NCI-H1048 (cell line): ENCODE results near the gene MADCAM1.
"Not testable (repeated sequence)": the region's sequence is repeated elsewhere in the genome, so short reads cannot be mapped to it uniquely, and the experiment has no call there.

ENCODE experiments used
- DNase-seq: peaks from one replicate; lab custom pipeline; 2025; lab: John Stamatoyannopoulos, UW

Gene MADCAM1

GRCh38 chr19:465056-465816, 31.1 kb upstream of the MADCAM1 start:
- DNase-seq, result no peak

DNA sequence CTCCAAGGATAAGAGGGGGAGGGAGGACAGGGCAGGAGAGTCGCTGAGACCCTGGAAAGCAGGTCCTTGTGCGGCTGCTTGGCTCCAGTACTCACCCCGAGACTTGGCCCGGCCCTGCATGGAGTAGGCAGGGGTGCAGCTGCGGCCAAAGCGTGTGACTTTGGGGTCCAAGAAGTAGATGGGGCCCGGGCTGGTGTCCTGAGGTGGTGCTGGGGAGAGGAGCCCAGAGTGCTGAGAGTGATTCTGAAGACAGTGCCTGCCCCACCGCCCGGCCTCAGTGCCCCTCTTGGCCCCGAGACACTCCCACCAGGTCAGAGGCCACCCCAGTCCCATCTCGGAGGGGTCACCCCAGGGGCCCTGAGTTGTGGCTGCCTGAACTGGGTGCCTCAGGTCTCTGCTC, 28.7 kb upstream of the MADCAM1 start:
- DNase-seq, result no peak

- no peak for DNase-seq
Observed at GRCh38 chr19:468587-469256, 27.6 kb upstream of the MADCAM1 start.

DNA sequence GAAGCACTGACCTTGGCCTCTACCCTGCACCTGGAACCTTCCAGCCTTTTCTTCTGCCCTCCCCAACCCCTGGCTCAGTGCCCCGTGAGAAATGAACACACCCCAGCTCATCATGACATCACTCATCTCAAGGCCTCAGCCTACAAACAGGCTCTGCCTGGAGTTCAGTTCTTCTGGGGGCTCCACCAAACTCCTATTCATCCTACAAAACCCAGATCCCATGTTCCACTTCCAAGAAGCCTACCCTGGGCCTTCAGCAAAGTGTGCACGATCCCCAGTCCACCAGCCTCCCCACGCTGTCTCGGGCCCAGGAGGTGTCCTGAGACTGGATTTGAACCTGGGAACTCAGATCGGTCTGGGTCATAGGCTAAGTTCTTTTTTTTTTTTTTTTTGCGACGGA, 26.5 kb upstream of the MADCAM1 start:
- no peak for DNase-seq

DNA sequence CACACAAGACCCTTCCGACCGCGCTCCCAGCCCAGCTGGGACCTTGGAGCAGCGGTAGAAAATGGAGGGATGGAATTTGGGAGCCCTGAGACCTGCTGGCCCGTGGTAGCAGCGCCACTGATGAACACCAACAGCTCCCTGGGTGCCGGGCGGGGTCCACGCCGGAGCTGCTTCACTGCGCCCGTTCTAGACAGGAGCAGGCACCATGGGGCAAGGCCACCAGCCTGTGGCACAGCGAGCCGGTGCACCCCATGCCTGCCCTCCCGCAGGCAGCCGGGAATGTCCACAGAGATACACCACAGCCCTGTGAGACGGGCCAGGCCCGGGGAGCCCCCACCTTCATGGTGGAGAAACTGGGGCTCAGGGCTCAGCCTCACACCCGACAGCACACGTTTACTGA, 25.6 kb upstream of the MADCAM1 start:
- no peak for DNase-seq

- DNase-seq, result no peak
Observed at GRCh38 chr19:472005-472858, 24.1 kb upstream of the MADCAM1 start.

DNA sequence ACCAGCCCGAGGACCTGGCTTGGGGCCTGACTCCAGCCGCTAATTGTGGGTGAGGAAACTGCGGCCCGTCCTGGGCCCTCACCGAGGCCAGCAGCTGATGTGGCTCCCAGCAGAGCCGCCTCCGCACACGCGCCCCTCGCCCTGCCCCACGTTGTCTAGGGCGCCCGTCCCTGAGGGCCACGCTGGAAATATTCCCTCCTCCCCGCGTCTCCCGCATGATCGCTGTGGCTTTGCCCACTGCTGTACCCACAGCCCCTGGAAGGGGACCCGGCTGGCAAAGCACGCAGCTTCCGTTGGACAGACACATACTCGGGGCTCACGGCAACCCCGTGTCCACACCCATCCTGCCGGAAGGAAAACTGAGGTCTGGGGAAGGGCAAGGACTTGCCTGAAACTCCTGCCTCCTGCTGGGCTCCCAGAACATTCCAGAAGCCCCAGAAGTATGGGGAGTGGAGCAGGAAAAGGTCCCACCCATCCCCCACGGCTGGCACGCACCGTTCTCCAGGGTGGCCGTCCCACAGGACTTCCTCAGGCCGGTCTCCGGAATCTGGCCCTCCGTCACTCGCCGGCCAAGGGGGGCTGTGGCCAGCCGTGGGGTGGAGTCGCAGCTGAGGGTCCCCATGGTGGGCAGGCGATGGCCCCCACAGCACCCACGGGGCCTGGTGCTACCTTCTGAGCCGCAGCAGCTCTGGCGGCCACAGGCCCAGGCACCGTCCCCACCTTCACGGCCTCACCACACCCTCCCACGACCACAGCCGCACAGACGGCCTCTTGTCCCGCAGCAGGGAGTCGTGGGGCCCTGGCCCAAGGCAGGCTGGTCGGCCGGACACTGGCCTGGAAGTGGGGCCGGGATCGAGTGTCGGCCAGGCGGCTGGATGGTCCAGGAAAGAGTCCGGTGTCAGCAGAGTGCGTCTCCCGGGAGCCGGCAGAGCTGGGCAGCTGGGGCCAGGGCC, 21.9 kb upstream of the MADCAM1 start:
- DNase-seq, result no peak

DNA sequence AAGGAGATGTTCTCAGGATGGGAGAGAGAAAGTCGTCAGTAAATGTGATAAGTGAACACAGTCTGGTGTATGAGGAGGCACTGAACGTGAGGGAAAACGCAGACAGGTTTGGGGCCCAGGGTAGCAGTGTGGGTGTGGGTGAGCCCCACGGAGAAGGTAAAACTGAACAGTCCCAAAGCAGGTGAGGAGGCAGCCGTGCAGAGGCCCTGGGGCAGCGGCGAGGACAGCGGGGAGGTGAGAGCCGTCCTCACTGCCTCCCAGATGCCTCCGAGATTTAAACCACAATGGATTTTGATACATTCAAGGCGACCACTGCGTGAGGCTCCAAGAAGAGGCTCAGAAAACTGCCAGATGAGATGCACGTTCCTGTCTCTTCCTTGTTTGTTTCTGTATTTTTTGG, 20.9 kb upstream of the MADCAM1 start:
- DNase-seq, result no peak

DNA sequence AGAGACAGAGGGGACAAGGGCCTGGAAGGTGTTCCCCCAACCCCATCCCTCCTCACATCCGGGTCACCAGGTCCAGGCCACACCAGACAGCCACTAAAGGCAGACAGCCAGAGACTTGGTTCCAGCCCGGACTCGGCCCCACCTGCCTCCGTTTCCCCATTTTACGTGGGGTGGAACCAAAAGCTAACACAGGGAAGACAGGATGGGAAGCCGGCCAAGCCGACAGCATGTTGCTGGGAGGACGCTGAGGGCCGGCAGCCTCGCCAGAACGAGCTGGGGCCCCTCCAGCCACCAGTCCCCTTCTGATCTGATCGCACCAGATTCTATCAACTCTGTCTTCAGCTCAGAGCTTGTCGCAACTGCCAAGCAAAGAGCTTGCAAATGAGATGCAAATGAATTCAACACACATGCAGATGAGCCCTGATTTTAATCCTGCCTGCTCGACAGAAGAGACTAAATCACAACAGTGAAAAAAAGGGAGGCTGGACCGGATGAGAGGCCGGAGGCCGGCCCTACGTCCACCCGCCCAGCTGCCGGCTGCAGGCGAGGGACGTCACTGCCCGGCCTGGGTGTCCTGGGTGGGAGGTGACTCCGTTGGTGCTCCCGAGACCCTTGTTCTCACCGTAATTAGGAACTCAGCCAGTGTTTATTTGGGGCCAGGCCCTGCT, 17.9 kb upstream of the MADCAM1 start:
- DNase-seq, result peak; percentile 55

DNA sequence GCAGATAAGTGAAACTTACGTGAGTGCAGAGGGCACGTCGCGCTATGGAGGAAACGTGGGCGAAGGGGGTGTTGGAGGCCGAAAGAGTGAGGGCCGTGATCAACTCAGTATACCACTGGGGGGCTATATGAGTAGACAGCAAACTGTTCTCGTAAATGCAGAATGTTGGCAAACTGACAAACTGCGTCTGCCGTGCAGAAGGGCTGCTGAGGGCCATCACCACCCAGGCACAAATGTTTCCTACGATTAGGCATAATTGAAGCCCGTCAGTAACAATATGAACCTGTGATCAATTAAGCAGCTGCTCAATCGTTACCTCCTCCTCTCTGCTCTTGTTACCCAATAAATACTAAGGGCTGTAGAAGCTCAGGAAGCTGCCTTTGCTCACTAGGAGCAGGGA, 17.3 kb upstream of the MADCAM1 start:
- DNase-seq, result no peak

DNA sequence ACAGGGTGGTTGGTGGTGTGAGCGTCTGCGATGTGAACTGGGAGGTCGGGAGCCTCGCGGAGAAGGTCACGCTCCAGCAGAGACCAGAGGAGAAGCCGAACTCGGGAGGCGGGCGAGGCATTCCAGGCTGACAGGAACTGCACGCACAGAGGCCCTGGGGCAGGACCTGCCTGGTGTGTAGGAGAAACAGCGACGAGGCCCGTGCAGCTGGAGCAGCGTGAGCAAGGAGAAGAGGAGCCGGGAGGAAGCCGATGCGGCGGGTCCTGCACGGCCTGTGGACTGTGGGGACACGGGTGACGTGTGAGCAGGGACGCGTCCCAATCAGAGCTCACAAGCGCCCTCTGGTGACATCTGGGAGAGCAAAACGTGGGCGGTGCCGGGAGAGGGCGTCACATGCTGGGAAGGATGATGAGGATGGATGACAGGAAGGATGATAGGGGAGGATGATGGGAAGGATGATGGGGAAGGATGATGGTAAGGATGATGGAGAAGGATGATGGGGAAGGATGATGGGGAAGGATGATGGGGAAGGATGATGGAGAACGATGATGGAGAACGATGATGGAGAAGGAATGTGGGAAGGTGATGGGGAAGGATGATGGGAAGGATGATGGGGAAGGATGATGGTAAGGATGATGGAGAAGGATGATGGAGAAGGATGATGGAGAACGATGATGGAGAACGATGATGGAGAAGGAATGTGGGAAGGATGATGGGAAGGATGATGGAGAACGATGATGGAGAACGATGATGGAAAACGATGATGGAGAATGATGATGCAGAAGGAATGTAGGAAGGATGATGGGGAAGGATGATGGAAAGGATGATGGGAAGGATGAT, 16.1 kb upstream of the MADCAM1 start:
- DNase-seq, result no peak

DNA sequence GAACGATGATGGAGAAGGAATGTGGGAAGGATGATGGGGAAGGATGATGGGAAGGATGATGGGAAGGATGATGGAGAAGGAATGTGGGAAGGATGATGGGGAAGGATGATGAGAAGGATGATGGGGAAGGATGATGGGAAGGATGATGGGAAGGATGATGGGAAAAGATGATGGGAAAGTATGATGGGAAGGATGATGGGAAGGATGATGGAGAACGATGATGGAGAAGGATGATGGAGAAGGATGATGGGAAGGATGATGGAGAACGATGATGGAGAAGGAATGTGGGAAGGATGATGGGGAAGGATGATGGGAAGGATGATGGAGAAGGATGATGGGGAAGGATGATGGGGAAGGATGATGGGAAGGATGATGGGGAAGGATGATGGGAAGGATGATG, 15.2 kb upstream of the MADCAM1 start:
- not testable (repeated sequence) for DNase-seq

- DNase-seq, result no peak
Observed at GRCh38 chr19:482186-483041, 13.9 kb upstream of the MADCAM1 start.

- DNase-seq, result no peak
Observed at GRCh38 chr19:483332-484072, 12.8 kb upstream of the MADCAM1 start.

- no peak for DNase-seq
Observed at GRCh38 chr19:484494-484893, 11.8 kb upstream of the MADCAM1 start.

- no peak for DNase-seq
Observed at GRCh38 chr19:485077-485476, 11.2 kb upstream of the MADCAM1 start.

- no peak for DNase-seq
Observed at GRCh38 chr19:485583-486236, 10.6 kb upstream of the MADCAM1 start.
